Subcutaneous abdominal adipose tissue (tissue), 5 donors: ENCODE data around the gene AIRE.

Experiments
- H3K27ac ChIP-seq: one replicate; pipeline ENCODE4 v1.7.0; 2013; ENCODE audit warnings: low read depth, mild to moderate bottlenecking, inconsistent platforms, low read length, moderate library complexity
- H3K27me3 ChIP-seq, 5 donors: one replicate each; pipeline ENCODE4 v1.7.0; 2013; ENCODE audit warnings: low read length in 5 of 5, inconsistent platforms in 1 of 5; ENCODE audit not compliant: control insufficient read depth in 5 of 5, insufficient read depth in 4 of 5
- H3K36me3 ChIP-seq, 5 donors: one replicate each; pipeline ENCODE4 v1.7.0; 2013; ENCODE audit warnings: low read length in 5 of 5; ENCODE audit not compliant: control insufficient read depth in 5 of 5, insufficient read depth in 5 of 5
- H3K4me1 ChIP-seq, 5 donors: one replicate each; pipeline ENCODE4 v1.7.0; 2013; ENCODE audit warnings: low read length in 5 of 5, mild to moderate bottlenecking in 3 of 5, moderate library complexity in 1 of 5; ENCODE audit not compliant: control insufficient read depth in 5 of 5, insufficient read depth in 5 of 5
- H3K4me3 ChIP-seq, 5 donors: one replicate each; pipeline ENCODE4 v1.7.0; 2013; ENCODE audit warnings: low read length in 5 of 5, low read depth in 1 of 5
- H3K9ac ChIP-seq, 5 donors: one replicate each; pipeline ENCODE4 v1.7.0; 2013; ENCODE audit warnings: low read length in 5 of 5, mild to moderate bottlenecking in 4 of 5, moderate library complexity in 3 of 5
- H3K9me3 ChIP-seq, 5 donors: one replicate each; pipeline ENCODE4 v1.7.0; 2013; ENCODE audit warnings: low read length in 5 of 5; ENCODE audit not compliant: control insufficient read depth in 5 of 5
- donor health status: healthy.
- donor health status: healthy.
- donor health status: healthy.
- donor health status: healthy.
- donor health status: healthy.

AIRE gene

DNA sequence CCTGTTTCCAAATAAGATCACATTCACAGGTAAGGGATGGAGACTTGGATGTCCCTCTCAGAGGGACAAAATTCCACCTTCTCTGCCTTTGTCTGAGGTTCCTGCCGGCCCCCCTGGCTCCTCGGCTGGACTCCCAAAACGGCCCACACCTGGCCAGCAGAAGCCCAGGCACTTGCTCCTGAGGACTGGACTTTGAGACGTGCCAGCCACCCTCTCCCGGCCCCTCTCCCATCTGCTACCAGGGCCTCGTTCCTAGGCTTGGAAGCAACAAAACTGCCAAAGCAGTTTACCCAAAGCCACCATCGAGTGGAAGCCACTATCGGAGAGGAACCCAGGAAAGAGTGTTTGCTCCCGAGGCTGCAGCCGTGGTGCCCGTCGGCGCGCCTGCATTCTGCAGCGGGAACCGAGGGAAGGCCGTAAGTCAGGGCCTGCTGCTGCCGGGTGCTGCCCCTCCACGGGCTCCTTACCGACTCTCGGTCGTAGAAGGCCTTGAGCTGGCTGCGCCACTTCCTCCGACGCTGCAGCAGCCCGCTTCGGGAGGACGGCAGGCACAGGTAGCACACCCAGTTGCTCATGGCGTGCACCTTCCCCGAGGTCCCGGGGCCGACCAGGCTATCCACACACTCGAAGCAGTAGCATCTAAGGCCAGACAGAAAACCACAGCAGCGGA lies 27.5 kb upstream of the AIRE start:
- no peak overlapping the region for H3K9ac ChIP-seq

DNA sequence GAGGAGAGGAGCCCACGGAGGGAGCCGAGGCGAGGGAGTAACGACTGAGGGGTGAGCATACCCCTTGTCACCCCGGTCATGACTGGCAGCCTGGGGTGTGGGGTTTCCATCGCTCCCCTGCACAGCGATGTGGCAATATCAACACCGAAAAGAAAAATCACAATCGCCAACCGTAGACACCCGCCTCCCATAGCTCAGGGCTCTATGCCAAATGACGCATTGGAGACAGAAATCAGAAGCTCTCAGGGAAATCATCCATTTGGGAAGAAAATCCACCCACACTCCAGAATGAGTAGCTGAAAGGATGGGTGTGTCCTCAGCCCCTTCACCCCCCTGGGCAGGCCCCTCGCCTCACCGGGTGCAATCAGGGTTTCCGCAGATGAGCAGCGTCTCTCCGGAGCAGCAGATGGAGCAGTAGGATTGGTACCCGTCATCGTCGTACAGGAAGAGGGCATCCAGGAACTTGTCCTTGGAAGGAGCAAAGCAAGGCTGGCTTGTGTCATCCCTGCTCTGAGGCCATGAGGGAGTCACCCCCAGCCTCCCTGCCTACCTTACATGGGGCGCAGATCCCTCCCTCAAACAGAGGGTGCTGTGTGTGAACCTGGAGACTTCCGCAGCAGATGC lies 26.5 kb upstream of the AIRE start:
- no peak overlapping the region for H3K4me3 ChIP-seq
- no peak overlapping the region for H3K9ac ChIP-seq
- peaks cover 0 to 4% (median 0%) of the 10 kb centered on the region in 5 donors for H3K4me1 ChIP-seq
- H3K9me3 ChIP-seq: peaks cover 0 to 10% (median 0%) of the 10 kb centered on the region in 5 donors
- H3K27ac ChIP-seq: no peak overlapping the region
- no peaks in the 10 kb centered on the region for H3K27me3 ChIP-seq
- H3K36me3 ChIP-seq: no peaks in the 10 kb centered on the region

More for the DNA sequence above, 27.5 kb upstream of the AIRE start:
- peaks cover 0 to 10% (median 0%) of the 10 kb centered on the region in 5 donors for H3K9me3 ChIP-seq
- H3K4me3 ChIP-seq: no peak overlapping the region
- peaks cover 0 to 2% (median 0%) of the 10 kb centered on the region in 5 donors for H3K27me3 ChIP-seq
- no peak overlapping the region for H3K27ac ChIP-seq
- H3K36me3 ChIP-seq: no peaks in the 10 kb centered on the region
- H3K4me1 ChIP-seq: peaks cover 0 to 4% (median 0%) of the 10 kb centered on the region in 5 donors

DNA sequence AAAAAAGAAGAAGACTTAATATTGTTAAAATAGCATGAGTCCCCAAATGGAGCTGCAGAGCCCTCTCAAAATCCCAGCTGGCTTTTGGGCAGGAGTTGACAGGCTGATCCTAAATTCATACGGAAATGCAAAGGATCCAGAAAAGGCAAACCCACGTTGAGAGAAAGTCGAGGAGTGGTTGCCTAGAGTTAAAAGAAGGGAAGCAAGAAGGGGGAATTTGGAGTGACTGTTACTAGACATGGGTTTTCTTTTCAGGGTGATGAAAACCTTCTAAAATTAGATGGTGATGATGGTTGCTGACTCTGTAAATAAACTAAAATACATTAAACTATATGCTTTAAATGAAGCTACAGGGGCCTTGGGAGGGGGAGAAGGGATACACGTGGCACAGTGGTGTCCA lies 25.6 kb upstream of the AIRE start:
- Histone ChIP-seq H3K4me1 (no peaks in the 10 kb centered on the region), H3K9ac (no peak overlapping the region), H3K27me3 (no peaks in the 10 kb centered on the region), H3K9me3 (peaks cover 0 to 10% (median 0%) of the 10 kb centered on the region in 5 donors), H3K27ac (no peak overlapping the region), H3K4me3 (no peak overlapping the region), H3K36me3 (no peaks in the 10 kb centered on the region)

DNA sequence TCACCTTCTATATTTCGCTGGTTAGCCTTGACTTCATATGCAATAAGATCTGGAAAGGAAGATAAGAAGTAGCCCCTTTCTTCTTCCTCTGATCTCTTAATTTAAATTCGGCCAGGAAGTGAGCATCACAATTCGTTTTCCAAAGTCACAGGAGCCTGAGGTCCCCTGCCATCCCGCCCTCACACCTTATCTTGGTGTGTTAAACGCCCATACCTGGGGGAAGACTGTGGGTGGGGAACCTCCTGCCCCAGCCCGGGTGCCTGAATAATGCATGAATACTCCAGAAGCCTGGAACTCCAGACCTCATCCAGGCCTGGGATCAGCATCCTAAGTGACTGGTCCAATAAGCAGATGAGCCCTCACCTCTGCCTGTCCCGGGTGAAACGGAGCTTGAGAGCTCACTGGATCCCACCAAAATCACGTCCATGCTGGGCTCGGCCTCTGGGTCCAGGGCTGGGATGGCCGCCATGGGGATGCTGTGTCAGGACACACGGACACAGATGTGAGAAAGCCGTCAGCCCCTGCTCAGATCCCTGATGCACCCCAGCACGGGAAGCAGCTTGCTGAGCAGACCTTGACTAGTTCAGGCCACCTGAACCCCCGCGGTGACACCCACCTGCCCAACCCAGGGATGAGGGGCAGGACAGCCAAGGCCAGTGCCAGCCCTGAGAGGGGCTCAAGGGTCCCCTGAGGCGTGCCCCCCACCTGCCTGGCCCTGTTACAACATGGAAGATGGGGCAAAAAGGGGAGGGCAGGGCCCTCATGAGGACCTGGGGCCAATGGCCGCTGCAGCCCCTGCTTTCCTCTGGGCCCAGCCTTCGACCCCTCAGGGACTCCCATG lies 24.7 kb upstream of the AIRE start:
- Histone ChIP-seq H3K9ac (no peak overlapping the region), H3K9me3 (peaks cover 0 to 10% (median 0%) of the 10 kb centered on the region in 5 donors), H3K4me3 (no peak overlapping the region), H3K36me3 (no peaks in the 10 kb centered on the region), H3K27me3 (no peaks in the 10 kb centered on the region), H3K4me1 (no peaks in the 10 kb centered on the region), H3K27ac (no peak overlapping the region)

DNA sequence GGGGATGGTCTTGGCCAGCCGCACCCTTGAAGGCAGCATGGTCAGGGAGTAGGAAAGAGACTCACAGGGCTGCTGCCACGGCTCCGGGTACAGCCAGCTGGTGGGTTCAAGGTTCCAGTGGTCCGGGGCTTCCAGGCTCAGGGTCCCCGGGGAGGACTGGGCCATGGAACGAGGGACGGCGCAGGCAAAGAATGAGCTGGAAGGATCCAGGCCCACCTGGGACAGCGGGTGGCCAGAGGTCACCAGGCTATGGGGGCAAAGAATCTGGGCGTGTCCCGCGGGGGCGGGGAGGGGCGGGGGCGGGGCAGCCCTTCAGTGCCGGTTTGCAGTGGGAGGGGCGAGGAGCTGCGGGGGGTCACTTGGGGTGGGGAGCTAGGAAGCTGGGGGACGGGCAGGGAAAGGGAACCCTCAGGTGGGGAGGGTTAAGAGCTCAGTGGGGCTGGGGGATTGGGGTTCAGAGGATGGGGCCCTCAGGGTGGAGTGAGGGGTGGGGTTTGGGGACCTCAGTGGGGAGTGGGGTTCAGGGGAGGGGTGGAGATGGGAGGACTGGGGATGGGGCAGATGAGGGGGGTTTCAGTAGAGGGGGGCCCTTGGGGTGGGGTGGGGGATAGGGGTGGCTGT lies 23.9 kb upstream of the AIRE start, which contains the start of gene DNMT3L:
Gene DNMT3L (minus strand): TSS at position 223 of the 621 bp plus-strand sequence. CDS start 638 bp downstream, outside the sequence.
- no peak within 1 kb of the TSS for H3K9ac ChIP-seq
- H3K27ac ChIP-seq: no peak within 1 kb of the TSS
- H3K36me3 ChIP-seq: no peaks in the 10 kb centered on the region
- H3K27me3 ChIP-seq: no peaks in the 10 kb centered on the region
- no peak within 1 kb of the TSS for H3K4me3 ChIP-seq
- peaks cover 0 to 10% (median 0%) of the 10 kb centered on the region in 5 donors for H3K9me3 ChIP-seq
- H3K4me1 ChIP-seq: no peaks in the 10 kb centered on the region

DNA sequence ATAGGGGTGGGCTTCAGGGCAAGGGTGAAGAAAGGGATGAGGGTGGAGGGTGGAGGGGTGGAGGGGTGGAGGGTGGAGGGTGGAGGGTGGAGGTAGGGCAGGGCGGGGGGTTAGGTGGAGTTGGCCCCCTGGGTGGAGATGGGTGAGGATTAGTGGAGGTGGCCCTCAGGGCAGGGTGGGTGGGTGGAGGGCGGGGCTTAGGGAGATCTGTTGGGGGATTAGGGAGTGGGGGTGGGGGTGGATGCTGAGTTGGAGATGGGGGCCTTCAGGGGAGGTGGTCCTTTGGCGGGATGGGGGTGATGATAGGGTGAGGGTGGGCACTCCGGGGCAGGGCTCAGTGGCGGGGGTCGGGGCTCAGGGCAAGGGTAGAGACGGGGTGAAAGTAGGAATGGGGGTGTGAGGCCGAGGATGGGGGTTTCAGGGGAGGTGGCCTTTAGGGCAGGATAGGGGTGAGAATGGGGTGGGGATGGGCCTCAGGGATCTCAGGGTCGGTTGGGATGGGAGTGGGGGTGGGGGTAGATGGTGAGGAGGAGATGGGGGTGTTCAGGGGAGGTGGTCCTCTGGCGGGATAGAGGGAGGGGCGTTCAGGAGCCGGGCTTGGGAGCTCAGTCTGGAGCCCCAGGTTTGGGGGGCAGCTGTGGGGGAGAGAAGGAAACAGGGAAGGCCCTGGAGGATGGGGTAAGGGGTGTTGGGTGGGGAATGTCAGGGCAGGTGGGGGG lies 23.2 kb upstream of the AIRE start:
- Histone ChIP-seq H3K9me3 (peaks cover 0 to 10% (median 0%) of the 10 kb centered on the region in 5 donors), H3K4me3 (no peak overlapping the region), H3K27ac (no peak overlapping the region), H3K4me1 (no peaks in the 10 kb centered on the region), H3K27me3 (no peaks in the 10 kb centered on the region), H3K9ac (no peak overlapping the region), H3K36me3 (no peaks in the 10 kb centered on the region)

DNA sequence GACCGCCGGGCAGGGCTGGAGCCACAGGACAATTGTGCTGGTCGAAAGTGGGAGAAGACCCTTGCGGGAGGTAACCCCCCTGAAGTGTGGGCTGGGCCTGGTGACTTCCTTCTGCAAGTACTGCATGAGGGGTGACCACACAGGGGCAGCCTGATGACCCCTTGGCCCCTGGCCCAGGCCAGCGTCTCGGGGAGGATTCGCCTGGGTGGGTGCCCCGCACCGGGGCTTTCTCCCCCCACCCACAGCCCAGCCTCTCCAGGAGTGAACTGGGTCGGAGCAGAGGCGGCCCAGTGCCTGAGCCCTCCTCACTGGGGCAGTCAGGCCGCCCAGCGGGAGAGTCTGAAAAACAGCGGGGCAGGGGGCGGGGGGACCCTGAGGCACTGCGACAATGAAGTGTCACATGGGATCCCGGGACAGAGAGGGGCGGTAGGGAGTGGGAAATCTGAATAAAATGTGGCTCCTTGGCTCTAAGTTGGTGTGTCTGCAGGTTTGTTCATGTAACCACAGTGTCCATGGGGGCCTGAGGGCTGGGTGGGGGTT lies 22.4 kb upstream of the AIRE start:
- H3K4me1 ChIP-seq: no peaks in the 10 kb centered on the region
- no peaks in the 10 kb centered on the region for H3K27me3 ChIP-seq
- H3K9me3 ChIP-seq: peaks cover 0 to 10% (median 0%) of the 10 kb centered on the region in 5 donors
- H3K9ac ChIP-seq: no peak overlapping the region
- no peak overlapping the region for H3K4me3 ChIP-seq
- no peak overlapping the region for H3K27ac ChIP-seq
- no peaks in the 10 kb centered on the region for H3K36me3 ChIP-seq

DNA sequence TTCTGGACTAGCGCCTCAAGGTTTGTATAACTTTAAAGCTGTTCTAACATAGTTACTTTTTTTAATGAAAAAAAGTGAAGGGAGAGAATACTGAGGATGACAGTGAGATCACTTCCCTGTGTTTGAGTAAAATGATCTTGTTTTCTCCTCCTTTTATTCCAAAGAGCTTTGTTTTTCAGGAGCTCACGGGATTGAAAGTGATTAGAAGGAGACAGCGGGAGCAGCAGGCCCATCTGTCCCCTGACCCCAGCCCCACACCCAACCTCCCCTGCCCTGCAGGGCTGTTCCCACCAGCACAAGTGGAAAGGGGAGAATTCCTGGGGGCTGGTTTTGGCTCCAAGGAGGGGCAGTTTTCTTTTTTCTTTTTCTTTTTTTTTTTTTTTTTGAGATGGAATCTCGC lies 21.9 kb upstream of the AIRE start:
- Histone ChIP-seq H3K4me3 (no peak overlapping the region), H3K9me3 (peaks cover 0 to 10% (median 0%) of the 10 kb centered on the region in 5 donors), H3K27me3 (no peaks in the 10 kb centered on the region), H3K36me3 (no peaks in the 10 kb centered on the region), H3K9ac (no peak overlapping the region), H3K4me1 (no peaks in the 10 kb centered on the region), H3K27ac (no peak overlapping the region)

DNA sequence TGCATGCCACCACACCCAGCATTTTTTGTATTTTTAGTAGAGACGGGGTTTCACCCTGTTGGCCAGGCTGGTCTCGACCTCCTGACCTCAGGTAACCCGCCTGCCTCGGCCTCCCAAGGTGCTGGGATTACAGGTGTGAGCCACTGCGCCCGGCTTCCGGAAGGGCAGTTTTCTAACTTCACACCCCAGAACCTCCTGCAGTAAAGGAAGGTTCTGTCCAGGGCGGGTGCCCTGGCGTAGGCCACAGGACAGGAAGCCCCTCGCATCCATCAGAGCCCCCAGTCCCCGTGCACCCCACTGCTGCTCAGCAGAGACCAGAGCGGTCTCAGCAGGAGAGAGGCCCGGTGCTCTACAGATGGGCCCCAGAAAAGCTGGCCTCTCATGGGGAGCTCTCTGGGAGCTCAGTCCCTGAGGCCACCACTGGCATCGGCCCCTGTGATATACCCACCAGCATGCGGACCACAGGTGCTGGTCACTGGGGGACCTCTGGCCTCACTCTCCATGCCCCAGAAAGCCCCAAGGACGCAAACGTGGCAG lies 19.9 kb upstream of the AIRE start:
- no peak overlapping the region for H3K27ac ChIP-seq

More for the DNA sequence above, 19.9 kb upstream of the AIRE start:
- no peaks in the 10 kb centered on the region for H3K36me3 ChIP-seq
- H3K27me3 ChIP-seq: no peaks in the 10 kb centered on the region
- no peak overlapping the region for H3K4me3 ChIP-seq
- H3K4me1 ChIP-seq: no peaks in the 10 kb centered on the region
- no peak overlapping the region for H3K9ac ChIP-seq
- no peaks in the 10 kb centered on the region for H3K9me3 ChIP-seq
